Colonic mucosa (tissue), 4 donors: ENCODE results near the gene HABP2. TPM values are rescaled to one million over a fixed set of nuclear protein-coding genes. Genes with fewer than 3 reads are reported as not detected.

Experiments
- DNase-seq: peaks from one replicate; pipeline ENCODE4 v3.0.0-alpha.2; 2020
- H3K27ac ChIP-seq: fragments of 200-600 bp; one replicate; pipeline ENCODE4 v1.8.0; 2021
- H3K27me3 ChIP-seq: fragments of 200-600 bp; one replicate; pipeline ENCODE4 v1.8.0; 2021
- H3K36me3 ChIP-seq: fragments of 200-600 bp; one replicate; pipeline ENCODE4 v1.8.0; 2021
- H3K4me1 ChIP-seq: fragments of 200-600 bp; one replicate; pipeline ENCODE4 v1.8.0; 2021; ENCODE audit warnings: mild to moderate bottlenecking
- H3K4me3 ChIP-seq: fragments of 200-600 bp; one replicate; pipeline ENCODE4 v1.8.0; 2021
- H3K9ac ChIP-seq, 2 donors: one replicate each; pipeline ENCODE4 v1.7.0; 2013; ENCODE audit warnings: control low read depth in 2 of 2, low read depth in 2 of 2, low read length in 2 of 2
- H3K9me3 ChIP-seq: fragments of 200-600 bp; one replicate; pipeline ENCODE4 v1.8.0; 2021
- intact Hi-C: fragments of 100-400 bp; cut with DNase I; formaldehyde crosslinking; loops from one replicate; pipeline ENCODE4 v1.14.1; 2022
- total RNA-seq, 2 donors: library from RNA; stranded (reverse); fragmentation: NEBNext Ultra II Directional in 1 of 2; extraction: Animal tissue kit (Norgen Biotek cat#: 25700) in 1 of 2; gene quantifications; one replicate each; pipeline ENCODE4 v1.2.1, GENCODE V29; 2021
- TF ChIP-seq, protein P1 (sequence below): fragments of 200-600 bp; IDR thresholded peaks from one replicate; pipeline ENCODE4 v1.8.0; 2022; ENCODE audit warnings: antibody characterized with exemption, mild to moderate bottlenecking
- donor health status: healthy.
- donor health status: DM: no; HTN: no; CAD: no.
- donor health status: DM: no; HTN: no; CAD: no.

HABP2 gene
- total RNA-seq, 2 donors from 2014 or later: 0.79 TPM; not detected in 1

DNA sequence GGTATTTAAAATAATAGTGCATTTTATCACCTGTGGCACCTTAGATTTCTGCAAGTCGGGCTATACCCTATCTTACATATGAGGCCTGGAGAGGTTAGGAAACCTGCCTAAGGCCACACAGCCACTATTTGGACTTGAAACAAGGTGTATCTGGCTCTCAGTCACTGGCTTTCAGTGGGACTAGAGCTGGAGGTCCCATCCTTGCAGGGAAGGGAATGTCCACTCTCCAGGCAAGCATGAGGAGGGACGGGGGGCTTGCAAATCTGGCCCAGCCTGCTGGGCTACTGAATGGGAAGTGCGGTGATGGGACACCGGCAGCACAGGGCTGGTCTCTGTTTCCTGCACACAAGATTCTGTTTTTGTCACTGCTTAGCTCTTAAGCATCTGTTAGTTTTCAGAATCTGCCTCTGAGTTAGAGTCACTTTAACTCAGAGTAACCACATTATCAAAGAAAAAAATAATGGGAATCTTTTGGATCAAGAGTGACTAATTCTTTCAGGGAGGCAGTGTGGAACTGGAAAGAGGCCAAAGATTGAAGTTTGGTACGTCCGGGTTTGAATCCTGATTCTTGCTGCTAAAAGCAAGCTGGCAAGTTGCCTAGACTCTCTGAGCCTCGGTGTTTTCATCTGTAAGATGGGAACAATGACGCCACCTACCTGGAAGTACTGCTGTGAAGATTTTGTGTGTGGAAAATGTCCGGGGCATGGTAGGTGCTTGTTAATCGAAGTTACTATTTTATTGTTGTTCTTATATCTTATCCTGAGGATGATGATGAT, 33.8 kb upstream of the HABP2 start:
- TF ChIP-seq, protein P1, sequence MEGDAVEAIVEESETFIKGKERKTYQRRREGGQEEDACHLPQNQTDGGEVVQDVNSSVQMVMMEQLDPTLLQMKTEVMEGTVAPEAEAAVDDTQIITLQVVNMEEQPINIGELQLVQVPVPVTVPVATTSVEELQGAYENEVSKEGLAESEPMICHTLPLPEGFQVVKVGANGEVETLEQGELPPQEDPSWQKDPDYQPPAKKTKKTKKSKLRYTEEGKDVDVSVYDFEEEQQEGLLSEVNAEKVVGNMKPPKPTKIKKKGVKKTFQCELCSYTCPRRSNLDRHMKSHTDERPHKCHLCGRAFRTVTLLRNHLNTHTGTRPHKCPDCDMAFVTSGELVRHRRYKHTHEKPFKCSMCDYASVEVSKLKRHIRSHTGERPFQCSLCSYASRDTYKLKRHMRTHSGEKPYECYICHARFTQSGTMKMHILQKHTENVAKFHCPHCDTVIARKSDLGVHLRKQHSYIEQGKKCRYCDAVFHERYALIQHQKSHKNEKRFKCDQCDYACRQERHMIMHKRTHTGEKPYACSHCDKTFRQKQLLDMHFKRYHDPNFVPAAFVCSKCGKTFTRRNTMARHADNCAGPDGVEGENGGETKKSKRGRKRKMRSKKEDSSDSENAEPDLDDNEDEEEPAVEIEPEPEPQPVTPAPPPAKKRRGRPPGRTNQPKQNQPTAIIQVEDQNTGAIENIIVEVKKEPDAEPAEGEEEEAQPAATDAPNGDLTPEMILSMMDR: no peak
- DNase-seq: no peak
- Histone ChIP-seq H3K9ac (no peak overlapping the region), H3K9me3 (no peaks in the 10 kb centered on the region), H3K4me3 (no peak overlapping the region), H3K27me3 (no peaks in the 10 kb centered on the region), H3K27ac (no peak overlapping the region), H3K36me3 (no peaks in the 10 kb centered on the region), H3K4me1 (no peaks in the 10 kb centered on the region)
- intact Hi-C loops: no loop called here

- H3K27ac ChIP-seq: no peak overlapping the region
- intact Hi-C loops: no loop called here
Measured at GRCh38 chr10:113519681-113520115, 33.2 kb upstream of the HABP2 start.

DNA sequence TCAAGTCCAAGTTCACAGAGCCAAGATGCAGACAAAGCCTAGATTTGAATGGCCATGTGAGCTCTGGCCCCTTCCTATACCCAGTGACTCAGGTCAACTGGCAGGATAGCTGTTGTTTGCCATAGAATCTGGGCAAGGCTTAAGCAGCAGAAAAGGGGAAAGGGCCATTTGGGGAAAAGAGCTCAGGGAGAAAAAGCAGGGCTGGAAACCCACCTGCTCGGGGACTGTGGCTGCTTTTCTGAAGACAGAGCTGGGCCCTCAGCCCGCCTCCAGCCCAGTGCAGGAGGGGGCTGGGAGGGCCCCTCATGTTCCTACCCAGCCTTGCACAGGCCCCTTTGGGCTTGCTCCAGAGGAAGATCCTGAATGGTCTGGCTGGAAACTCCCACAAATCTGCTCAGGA, 32.6 kb upstream of the HABP2 start:
- H3K4me3 ChIP-seq: no peak overlapping the region
- H3K27me3 ChIP-seq: no peaks in the 10 kb centered on the region
- no peaks in the 10 kb centered on the region for H3K36me3 ChIP-seq
- H3K9ac ChIP-seq: no peak overlapping the region
- intact Hi-C loops: no loop called here
- no peak overlapping the region for H3K27ac ChIP-seq
- DNase-seq: no peak
- TF ChIP-seq, protein P1: no peak
- H3K9me3 ChIP-seq: no peaks in the 10 kb centered on the region
- no peaks in the 10 kb centered on the region for H3K4me1 ChIP-seq

More at GRCh38 chr10:113519681-113520115, 33.2 kb upstream of the HABP2 start:
- Histone ChIP-seq H3K27me3 (no peaks in the 10 kb centered on the region), H3K9me3 (no peaks in the 10 kb centered on the region), H3K4me3 (no peak overlapping the region), H3K9ac (no peak overlapping the region), H3K36me3 (no peaks in the 10 kb centered on the region), H3K4me1 (no peaks in the 10 kb centered on the region)
- DNase-seq: no peak
- TF ChIP-seq, protein P1: no peak

DNA sequence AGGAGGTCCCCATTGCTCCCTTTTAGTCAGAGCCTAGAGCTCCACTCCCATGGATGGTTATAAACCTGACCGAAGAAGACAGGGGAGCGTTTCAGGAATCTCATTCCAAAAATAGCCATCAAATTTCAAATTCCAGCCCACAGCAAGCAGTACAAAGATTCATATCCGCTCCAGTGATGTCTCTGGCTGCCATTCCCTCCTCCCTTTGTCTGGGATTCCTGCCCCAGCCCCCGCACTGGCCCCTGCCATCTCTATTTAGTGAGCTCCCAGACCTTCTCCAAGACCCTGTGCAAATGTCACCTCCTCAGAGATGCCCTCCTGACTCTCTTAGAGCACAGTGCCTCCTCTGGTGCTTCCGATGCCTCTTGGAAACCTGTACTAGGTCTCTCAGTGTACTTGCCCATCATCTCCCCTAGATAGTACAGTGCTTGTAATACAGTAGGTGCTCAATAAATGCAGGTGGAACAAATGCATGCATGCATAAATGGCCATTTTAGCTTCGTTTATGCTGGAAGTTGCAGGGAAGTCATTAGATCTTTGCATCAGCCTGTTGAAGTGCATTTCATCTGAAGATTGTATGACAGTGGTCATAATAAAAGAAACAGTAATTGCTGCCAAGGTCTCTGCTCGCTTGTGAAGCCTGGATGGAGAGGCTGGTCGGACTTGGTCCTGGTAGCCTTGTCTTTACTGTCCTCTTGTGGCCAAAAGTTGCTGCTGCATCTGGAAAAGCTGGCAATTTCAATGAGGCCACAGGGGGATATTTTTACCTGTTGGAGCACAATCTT, 32.0 kb upstream of the HABP2 start:
- TF ChIP-seq, protein P1: peak; percentile 96
- Histone ChIP-seq H3K9ac (no peak overlapping the region), H3K27ac (no peak overlapping the region), H3K9me3 (no peaks in the 10 kb centered on the region), H3K36me3 (no peaks in the 10 kb centered on the region), H3K4me1 (no peaks in the 10 kb centered on the region), H3K27me3 (no peaks in the 10 kb centered on the region), H3K4me3 (no peak overlapping the region)
- intact Hi-C loops: no loop called here
- DNase-seq: peak; percentile 68

DNA sequence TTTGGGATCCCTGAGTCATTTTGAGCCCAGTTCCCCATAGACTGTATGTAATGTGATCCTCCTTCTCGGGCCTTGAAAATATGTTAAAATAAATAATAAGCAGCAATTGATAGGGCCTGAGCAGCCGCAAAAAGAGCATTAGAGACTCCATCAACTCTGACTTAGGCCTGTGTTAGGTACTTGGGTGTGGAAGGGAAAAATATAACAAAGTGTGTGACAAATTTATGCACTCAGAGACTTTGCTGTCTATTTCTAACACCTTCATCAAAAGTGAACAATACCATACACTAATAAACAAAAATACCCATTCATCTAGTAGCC, 31.4 kb upstream of the HABP2 start:
- TF ChIP-seq, protein P1: no peak
- intact Hi-C loops: no loop called here
- Histone ChIP-seq H3K9ac (no peak overlapping the region), H3K27ac (no peak overlapping the region), H3K36me3 (no peaks in the 10 kb centered on the region), H3K4me1 (no peaks in the 10 kb centered on the region), H3K9me3 (no peaks in the 10 kb centered on the region), H3K27me3 (no peaks in the 10 kb centered on the region), H3K4me3 (no peak overlapping the region)
- no peak for DNase-seq
